GM19372 (cell line): ENCODE measurements around the gene NEK7.

ENCODE experiments used
- ATAC-seq: cut with Tn5 transposase; IDR thresholded peaks from one replicate; pipeline ENCODE4 v1.9.1; 2021; ENCODE audit warnings: mild to moderate bottlenecking, low read depth, moderate library complexity; ENCODE audit not compliant: unreplicated experiment

The NEK7 gene

GRCh38 chr1:198328458-198329032, 171.7 kb downstream of the NEK7 start:
- ATAC-seq = no peak

- ATAC-seq = no peak
These were observed 174.3 kb downstream of the NEK7 start for GRCh38 chr1:198330982-198331615.

- ATAC-seq = no peak
These were observed 176.9 kb downstream of the NEK7 start for GRCh38 chr1:198333744-198334143.

- no peak for ATAC-seq
These were observed 178.9 kb downstream of the NEK7 start for GRCh38 chr1:198335663-198336062.

GRCh38 chr1:198337886-198338285, 181.1 kb downstream of the NEK7 start:
- no peak for ATAC-seq

- ATAC-seq = no peak
These were observed 183.3 kb downstream of the NEK7 start for GRCh38 chr1:198340139-198340538.

GRCh38 chr1:198346178-198346577, 189.4 kb downstream of the NEK7 start:
- ATAC-seq = no peak

- no peak for ATAC-seq
These were observed 193.7 kb downstream of the NEK7 start for GRCh38 chr1:198350456-198350855.

- ATAC-seq = peak; percentile 77
These were observed 196.3 kb downstream of the NEK7 start for GRCh38 chr1:198352975-198353695.

GRCh38 chr1:198357937-198358336, 201.1 kb downstream of the NEK7 start:
- no peak for ATAC-seq

- ATAC-seq = no peak
These were observed 202.3 kb downstream of the NEK7 start for GRCh38 chr1:198359024-198359653.

GRCh38 chr1:198360208-198360729, 203.5 kb downstream of the NEK7 start:
- no peak for ATAC-seq

GRCh38 chr1:198361237-198361767, 204.5 kb downstream of the NEK7 start:
- no peak for ATAC-seq

GRCh38 chr1:198363625-198364151, 206.9 kb downstream of the NEK7 start:
- no peak for ATAC-seq

GRCh38 chr1:198364471-198364870, 207.7 kb downstream of the NEK7 start:
- no peak for ATAC-seq

- ATAC-seq = no peak
These were observed 210.5 kb downstream of the NEK7 start for GRCh38 chr1:198367296-198367695.

GRCh38 chr1:198370996-198371395, 214.2 kb downstream of the NEK7 start:
- ATAC-seq = no peak
